Astrocyte (in vitro differentiated cells and primary cell): ENCODE measurements around the gene GALNT1. TPM values are rescaled to one million over a fixed set of nuclear protein-coding genes. Genes with fewer than 3 reads are reported as not detected.

Experiments used
- DNase-seq: peaks from one replicate; pipeline ENCODE4 v3.0.0-alpha.2; 2010; ENCODE audit warnings: low read depth
- FAIRE-seq: peaks from 2 replicates; lab custom pipeline; 2011; peaks lifted over from hg19 to GRCh38; lab: Jason Lieb, UNC
- H2AFZ ChIP-seq: 2 replicates; pipeline ENCODE4 v1.6.0; 2012; ENCODE audit warnings: low read depth, low read length, inconsistent platforms
- H3K27ac ChIP-seq: 2 replicates; pipeline ENCODE4 v1.5.1; 2011; ENCODE audit warnings: low read depth, low read length, inconsistent platforms
- H3K27me3 ChIP-seq: 2 replicates; pipeline ENCODE4 v1.6.0; 2011; ENCODE audit warnings: low read length, inconsistent platforms; ENCODE audit not compliant: insufficient read depth
- H3K36me3 ChIP-seq: 2 replicates; pipeline ENCODE4 v1.5.1; 2011; ENCODE audit warnings: low read length, inconsistent platforms; ENCODE audit not compliant: insufficient read depth
- H3K4me1 ChIP-seq: 2 replicates; pipeline ENCODE4 v1.5.1; 2011; ENCODE audit warnings: low read length, inconsistent platforms; ENCODE audit not compliant: insufficient read depth
- H3K4me2 ChIP-seq: 2 replicates; pipeline ENCODE4 v1.6.0; 2012; ENCODE audit warnings: low read length, inconsistent platforms
- H3K4me3 ChIP-seq: 2 replicates; pipeline ENCODE4 v1.5.1; 2011; ENCODE audit warnings: low read depth, mild to moderate bottlenecking, low read length, inconsistent platforms; ENCODE audit not compliant: insufficient read depth
- H3K79me2 ChIP-seq: 2 replicates; pipeline ENCODE4 v1.6.0; 2012; ENCODE audit warnings: mild to moderate bottlenecking, low read length, inconsistent platforms; ENCODE audit not compliant: insufficient read depth
- H3K9ac ChIP-seq: 2 replicates; pipeline ENCODE4 v1.6.0; 2012; ENCODE audit warnings: mild to moderate bottlenecking, low read length, inconsistent platforms
- H3K9me3 ChIP-seq: 2 replicates; pipeline ENCODE4 v1.5.1; 2012; ENCODE audit warnings: low read depth, mild to moderate bottlenecking, low read length, inconsistent platforms; ENCODE audit not compliant: insufficient read depth
- H4K20me1 ChIP-seq: 2 replicates; pipeline ENCODE4 v1.6.0; 2012; ENCODE audit warnings: low read length, inconsistent platforms; ENCODE audit not compliant: insufficient read depth
- H3K27ac Mint-ChIP-seq: one replicate; pipeline ENCODE4 v1.8.0; 2021; ENCODE audit warnings: mild to moderate bottlenecking, mixed read lengths; ENCODE audit not compliant: unreplicated experiment
- H3K27me3 Mint-ChIP-seq: one replicate; pipeline ENCODE4 v1.8.0; 2021; ENCODE audit warnings: low read depth, mixed read lengths; ENCODE audit not compliant: unreplicated experiment
- H3K36me3 Mint-ChIP-seq: one replicate; pipeline ENCODE4 v1.8.0; 2021; ENCODE audit warnings: low read depth, mixed read lengths; ENCODE audit not compliant: unreplicated experiment
- H3K4me1 Mint-ChIP-seq: one replicate; pipeline ENCODE4 v1.8.0; 2021; ENCODE audit warnings: low read depth, mixed read lengths; ENCODE audit not compliant: unreplicated experiment
- H3K4me3 Mint-ChIP-seq: one replicate; pipeline ENCODE4 v1.8.0; 2021; ENCODE audit warnings: mild to moderate bottlenecking, moderate library complexity, mixed read lengths; ENCODE audit not compliant: unreplicated experiment
- H3K9me3 Mint-ChIP-seq: one replicate; pipeline ENCODE4 v1.8.0; 2021; ENCODE audit warnings: mild to moderate bottlenecking, mixed read lengths; ENCODE audit not compliant: unreplicated experiment
- EZH2 ChIP-seq: IDR thresholded peaks from 2 replicates; pipeline ENCODE4 v1.6.1; 2012; ENCODE audit warnings: mild to moderate bottlenecking, low read length, inconsistent platforms; ENCODE audit not compliant: insufficient read depth
- total RNA-seq: library from RNA; stranded (reverse); gene quantifications from 2 replicates; pipeline ENCODE4 v1.2.1, GENCODE V29; 2021
- TF ChIP-seq, protein P1 (sequence below): IDR thresholded peaks from 2 replicates; pipeline ENCODE4 v1.5.1; 2011; ENCODE audit warnings: low read depth, mild to moderate bottlenecking, inconsistent platforms, low read length, moderate library complexity; ENCODE audit not compliant: insufficient read depth

GALNT1 gene
- total RNA-seq, 1 donor from 2014 or later = 127 TPM

GRCh38 chr18:35743916-35744315 is 162.4 kb downstream of the GALNT1 start:
- H3K4me2 ChIP-seq = no peak overlapping the region
- no peak overlapping the region for H2AFZ ChIP-seq
- H3K4me1 ChIP-seq = no peaks in the 10 kb centered on the region
- TF ChIP-seq, protein P1, sequence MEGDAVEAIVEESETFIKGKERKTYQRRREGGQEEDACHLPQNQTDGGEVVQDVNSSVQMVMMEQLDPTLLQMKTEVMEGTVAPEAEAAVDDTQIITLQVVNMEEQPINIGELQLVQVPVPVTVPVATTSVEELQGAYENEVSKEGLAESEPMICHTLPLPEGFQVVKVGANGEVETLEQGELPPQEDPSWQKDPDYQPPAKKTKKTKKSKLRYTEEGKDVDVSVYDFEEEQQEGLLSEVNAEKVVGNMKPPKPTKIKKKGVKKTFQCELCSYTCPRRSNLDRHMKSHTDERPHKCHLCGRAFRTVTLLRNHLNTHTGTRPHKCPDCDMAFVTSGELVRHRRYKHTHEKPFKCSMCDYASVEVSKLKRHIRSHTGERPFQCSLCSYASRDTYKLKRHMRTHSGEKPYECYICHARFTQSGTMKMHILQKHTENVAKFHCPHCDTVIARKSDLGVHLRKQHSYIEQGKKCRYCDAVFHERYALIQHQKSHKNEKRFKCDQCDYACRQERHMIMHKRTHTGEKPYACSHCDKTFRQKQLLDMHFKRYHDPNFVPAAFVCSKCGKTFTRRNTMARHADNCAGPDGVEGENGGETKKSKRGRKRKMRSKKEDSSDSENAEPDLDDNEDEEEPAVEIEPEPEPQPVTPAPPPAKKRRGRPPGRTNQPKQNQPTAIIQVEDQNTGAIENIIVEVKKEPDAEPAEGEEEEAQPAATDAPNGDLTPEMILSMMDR = no peak
- no peak for TF ChIP-seq EZH2
- no peak overlapping the region for H3K27ac Mint-ChIP-seq
- H3K27me3 ChIP-seq = peaks cover 2% of the 10 kb centered on the region
- H3K27ac ChIP-seq = no peak overlapping the region
- no peaks in the 10 kb centered on the region for H3K79me2 ChIP-seq
- H3K4me1 Mint-ChIP-seq = peaks cover 28% of the 10 kb centered on the region
- no peaks in the 10 kb centered on the region for H3K36me3 ChIP-seq
- no peak overlapping the region for H3K9ac ChIP-seq
- no peak overlapping the region for H3K4me3 Mint-ChIP-seq
- FAIRE-seq (no peak), DNase-seq (peak; percentile 20)
- no peaks in the 10 kb centered on the region for H3K9me3 ChIP-seq
- no peak overlapping the region for H3K4me3 ChIP-seq
- no peaks in the 10 kb centered on the region for H3K27me3 Mint-ChIP-seq
- no peaks in the 10 kb centered on the region for H4K20me1 ChIP-seq
- no peaks in the 10 kb centered on the region for H3K36me3 Mint-ChIP-seq
- H3K9me3 Mint-ChIP-seq = peaks cover 2% of the 10 kb centered on the region

- Mint-ChIP-seq H3K27ac (no peak overlapping the region), H3K4me3 (no peak overlapping the region), H3K36me3 (no peaks in the 10 kb centered on the region), H3K4me1 (peaks cover 23% of the 10 kb centered on the region), H3K9me3 (peaks cover 2% of the 10 kb centered on the region), H3K27me3 (no peaks in the 10 kb centered on the region)
- TF ChIP-seq, protein P1 = no peak
- no peak for TF ChIP-seq EZH2
- no peak overlapping the region for H3K4me2 ChIP-seq
- no peak overlapping the region for H2AFZ ChIP-seq
- H3K4me1 ChIP-seq = no peaks in the 10 kb centered on the region
- H4K20me1 ChIP-seq = no peaks in the 10 kb centered on the region
- H3K4me3 ChIP-seq = no peak overlapping the region
- H3K9ac ChIP-seq = no peak overlapping the region
- H3K27me3 ChIP-seq = peaks cover 2% of the 10 kb centered on the region
- no peaks in the 10 kb centered on the region for H3K36me3 ChIP-seq
- DNase-seq (no peak), FAIRE-seq (no peak)
- H3K27ac ChIP-seq = no peak overlapping the region
- H3K9me3 ChIP-seq = no peaks in the 10 kb centered on the region
- no peaks in the 10 kb centered on the region for H3K79me2 ChIP-seq
Measured at GRCh38 chr18:35745814-35746213, 164.3 kb downstream of the GALNT1 start.

DNA sequence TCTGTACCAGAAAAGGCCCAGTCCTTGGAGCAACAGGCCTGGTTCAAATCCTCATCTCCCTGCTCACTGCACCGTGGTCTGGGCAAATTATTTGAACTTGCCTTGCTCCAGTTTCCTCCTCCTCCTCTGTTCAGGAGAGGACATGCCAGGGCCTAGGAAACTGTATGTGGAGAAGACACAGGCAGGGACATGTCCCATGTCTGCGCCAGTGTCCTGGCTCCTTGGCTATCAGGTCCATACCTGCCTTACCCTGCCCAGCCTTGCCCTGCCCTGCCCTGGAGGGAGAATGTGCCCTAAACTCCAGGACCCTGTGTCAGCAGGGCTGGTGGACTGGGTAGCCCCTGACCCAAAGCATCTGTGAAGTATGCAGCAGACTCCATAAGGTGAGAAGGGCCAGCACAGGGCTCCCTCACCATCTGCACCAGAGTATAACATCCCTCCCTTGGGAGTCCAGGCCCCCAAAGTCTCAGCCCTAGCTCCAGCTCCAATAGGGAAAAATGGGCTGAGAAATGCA is 165.3 kb downstream of the GALNT1 start:
- Histone ChIP-seq H3K9me3 (no peaks in the 10 kb centered on the region), H3K4me2 (no peak overlapping the region), H3K79me2 (no peaks in the 10 kb centered on the region), H3K36me3 (no peaks in the 10 kb centered on the region), H3K4me1 (no peaks in the 10 kb centered on the region), H2AFZ (no peak overlapping the region), H3K27ac (no peak overlapping the region), H3K27me3 (peaks cover 2% of the 10 kb centered on the region), H3K9ac (no peak overlapping the region), H4K20me1 (no peaks in the 10 kb centered on the region), H3K4me3 (no peak overlapping the region)
- Mint-ChIP-seq H3K9me3 (peaks cover 2% of the 10 kb centered on the region), H3K36me3 (no peaks in the 10 kb centered on the region), H3K27me3 (no peaks in the 10 kb centered on the region), H3K4me3 (no peak overlapping the region), H3K27ac (no peak overlapping the region), H3K4me1 (peaks cover 19% of the 10 kb centered on the region)
- TF ChIP-seq EZH2 = no peak
- TF ChIP-seq, protein P1 = no peak
- FAIRE-seq (no peak), DNase-seq (no peak)
